ENCODE results near the gene TSHZ2. TPM values are rescaled to one million over a fixed set of nuclear protein-coding genes. Genes with fewer than 3 reads are reported as not detected.

The TSHZ2 gene
- total and polyA plus RNA-seq, 9 of the 15 experiments (the other 6 are each of a cell fraction or from before 2014, with no cell fraction given) = 0.03 to 0.20 (median 0.05) TPM; not detected in 4

DNA sequence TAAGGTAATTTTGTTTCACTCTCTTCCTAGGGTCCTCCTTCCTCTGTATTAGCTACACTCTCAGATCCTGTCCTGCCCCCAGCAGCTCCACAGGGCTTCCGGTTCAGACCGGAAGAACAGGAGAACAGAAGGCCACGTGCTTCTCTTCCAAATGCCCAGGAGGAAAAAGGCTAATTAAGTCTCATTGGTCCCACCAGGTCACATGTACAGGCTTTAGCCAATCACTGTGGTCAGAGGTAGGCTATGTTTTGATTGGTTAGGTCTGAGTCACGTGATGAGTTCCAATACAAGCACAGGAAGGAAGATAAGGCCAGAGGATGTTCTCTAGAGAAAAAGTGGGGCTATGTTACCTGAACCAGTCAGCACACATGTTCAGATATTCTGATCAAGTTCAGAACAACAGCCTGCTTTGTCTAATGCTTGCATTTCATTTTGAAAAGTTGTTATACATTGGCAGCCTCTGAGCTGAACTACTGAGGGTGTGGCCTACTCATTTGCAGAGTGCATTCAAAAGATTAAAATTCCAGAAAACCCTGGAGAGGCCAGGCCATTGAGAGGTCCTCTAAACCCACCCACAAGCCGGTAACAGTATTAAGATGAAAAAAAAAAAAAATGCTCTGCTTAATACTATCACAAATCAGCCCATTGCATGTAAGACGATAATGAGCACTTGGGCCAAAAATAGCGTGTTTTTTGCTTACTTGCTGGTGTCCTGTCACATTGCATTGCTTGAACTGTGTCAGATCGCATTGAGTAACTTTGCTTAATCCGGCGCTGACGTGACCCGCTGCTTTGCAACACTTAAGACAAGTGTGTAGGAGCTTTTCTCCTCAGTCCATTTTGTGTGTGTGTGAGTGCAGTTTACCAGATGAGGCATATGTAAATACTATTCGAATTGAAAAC is 170.3 kb downstream of the TSHZ2 start:
- Histone ChIP-seq H3K27me3 (ENCODE audit: control insufficient read depth in 2 of 2, insufficient read depth in 2 of 2, low read length in 2 of 2) (no peaks in the 10 kb centered on the region), H3K4me1 (replicated peaks in 1 of 2; ENCODE audit: control insufficient read depth in 2 of 2, insufficient read depth in 2 of 2, low read length in 2 of 2) (peaks cover 7 to 11% of the 10 kb centered on the region in 2 experiments; a peak in 3 of 5 replicates), H3K9me3 (replicated peaks; ENCODE audit: control insufficient read depth, insufficient read depth, low read depth, low read length) (0 out of 2 replicates have a peak, but pooled peaks cover 2% of the 10 kb centered on the region), H3K4me3 (no peak overlapping the region), H3K9me1 (ENCODE audit: control insufficient read depth, insufficient read depth, low read length) (no peaks in the 10 kb centered on the region), H3K79me2 (ENCODE audit: control insufficient read depth, insufficient read depth, low read length) (no peaks in the 10 kb centered on the region), H4K20me1 (replicated peaks; ENCODE audit: control insufficient read depth, insufficient read depth, low read length) (no peaks in the 10 kb centered on the region), H3K27ac (ENCODE audit: extremely low read depth, low read depth, low read length) (no peak overlapping the region; the same call in 2 of the 3 replicates), H3K9ac (ENCODE audit: insufficient read depth in 1 of 2, low read depth in 2 of 2, low read length in 2 of 2) (no peak overlapping the region), H2AFZ (ENCODE audit: low read depth, low read length) (peak overlapping the region; percentile 84), H3K4me2 (ENCODE audit: insufficient read depth, low read length) (0 out of 2 replicates have a peak overlapping the region, but pooled peaks have one; percentile 6), H3K36me3 (ENCODE audit: control insufficient read depth, insufficient read depth, low read length) (no peaks in the 10 kb centered on the region)
- WGBS (ENCODE audit: insufficient coverage, low coverage, missing lambda C conversion rate) = 64% methylated on average over 13 of the region's 13 CpGs
- intact Hi-C loops (cut with micrococcal nuclease) (no loop called here), in situ Hi-C loops (cut with MboI) (no loop called here)
- DNase-seq (ENCODE audit: extremely low read depth in 1 of 4, low spot score in 3 of 4) (peak; percentile 49 to 66 (median 60)), FAIRE-seq (peak; percentile 68), ATAC-seq (peak; percentile 87)
- POLR2A ChIA-PET = interaction anchor here (0.6 to 1.5 kb wide), 3 partner anchors 9 to 542 kb away, joined by 3 to 4 read pairs (median 3); no protein-coding TSS in a partner anchor
- BruUV-seq (replicated peaks) = no TSS peak
- CTCF ChIA-PET (ENCODE audit: low intra/inter-chr PET ratio) = interaction anchor here (0.7 kb wide), 1 partner anchor 1815 kb away, joined by 3 read pairs; no protein-coding TSS in a partner anchor
- no peak for TF ChIP-seq ESRRB (CRISPR knock-in tag; IDR thresholded peaks at IDR 0.05; ENCODE audit: borderline replicate concordance)
- peak; percentile 88 for TF ChIP-seq NFYB (IDR thresholded peaks at IDR 0.05; ENCODE audit: extremely low read depth, insufficient read length)
- TF ChIP-seq ZNF175 (CRISPR knock-in tag; IDR thresholded peaks at IDR 0.05; ENCODE audit: low read depth) = no peak
- TF ChIP-seq PYGO2 (tag; IDR thresholded peaks at IDR 0.05) = no peak
- 0 out of 2 replicates have a peak, but pooled peaks have one; percentile 15 for TF ChIP-seq GABPA (tag; conservative IDR thresholded peaks at IDR 0.05; ENCODE audit: low read depth)
- TF ChIP-seq SPI1 (IDR thresholded peaks at IDR 0.05; ENCODE audit: borderline replicate concordance, low read depth, low read length) = no peak
- peak; percentile 24 for TF ChIP-seq PHF20 (IDR thresholded peaks at IDR 0.05; ENCODE audit: partially characterized antibody)
- no peak for TF ChIP-seq NR3C1 (CRISPR knock-in tag; IDR thresholded peaks at IDR 0.05)
- peak in 1 of 2 experiments; percentile 37; a peak in 1 of 3 replicates for TF ChIP-seq CBX3 (IDR thresholded peaks at IDR 0.05; ENCODE audit: borderline replicate concordance in 1 of 2, low read length in 2 of 2)
- TF ChIP-seq, protein P1, sequence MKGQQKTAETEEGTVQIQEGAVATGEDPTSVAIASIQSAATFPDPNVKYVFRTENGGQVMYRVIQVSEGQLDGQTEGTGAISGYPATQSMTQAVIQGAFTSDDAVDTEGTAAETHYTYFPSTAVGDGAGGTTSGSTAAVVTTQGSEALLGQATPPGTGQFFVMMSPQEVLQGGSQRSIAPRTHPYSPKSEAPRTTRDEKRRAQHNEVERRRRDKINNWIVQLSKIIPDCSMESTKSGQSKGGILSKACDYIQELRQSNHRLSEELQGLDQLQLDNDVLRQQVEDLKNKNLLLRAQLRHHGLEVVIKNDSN (CRISPR knock-in tag; IDR thresholded peaks at IDR 0.05) = peak; percentile 95
- TF ChIP-seq MAZ (CRISPR knock-in tag; conservative IDR thresholded peaks at IDR 0.05 in 1 of 2, IDR thresholded peaks at IDR 0.05 in 1 of 2) = no peak
- peak; percentile 66 for TF ChIP-seq FOS (IDR thresholded peaks at IDR 0.05; ENCODE audit: extremely low read depth, insufficient read length)
- TF ChIP-seq HNRNPUL1 (IDR thresholded peaks at IDR 0.05; ENCODE audit: low read length) = no peak
- peak; percentile 80 for TF ChIP-seq RBM25 (IDR thresholded peaks at IDR 0.05; ENCODE audit: low read depth, low read length, severe bottlenecking)
- no peak for TF ChIP-seq NR2C1 (IDR thresholded peaks at IDR 0.05)
- TF ChIP-seq NR2C1 (tag; IDR thresholded peaks at IDR 0.05) = peak; percentile 11; the same call in 1 of the 2 replicates
- peak; percentile 75 for TF ChIP-seq CBFA2T2 (conservative IDR thresholded peaks at IDR 0.05)
- no peak for TF ChIP-seq ZNF586 (CRISPR knock-in tag; conservative IDR thresholded peaks at IDR 0.05)
- peak; percentile 27; the same call in 1 of the 2 replicates for TF ChIP-seq FOXM1 (IDR thresholded peaks at IDR 0.05; ENCODE audit: low read depth)
- no peak for TF ChIP-seq FOXM1 (CRISPR knock-in tag; IDR thresholded peaks at IDR 0.05; ENCODE audit: low read depth)
- 0 out of 2 replicates have a peak, but pooled peaks have one; percentile 48 for TF ChIP-seq CC2D1A (IDR thresholded peaks at IDR 0.05)
